HUES64 (cell line): ENCODE data around the gene SCAF11.

Experiments
- H3K27ac ChIP-seq: 2 replicates; pipeline ENCODE4 v1.7.0; 2013; ENCODE audit warnings: low read depth, low read length, inconsistent platforms
- H3K27me3 ChIP-seq: 2 replicates; pipeline ENCODE4 v1.6.1; 2013; ENCODE audit warnings: mild to moderate bottlenecking, low read length; ENCODE audit not compliant: insufficient read depth
- H3K36me3 ChIP-seq: 2 replicates; pipeline ENCODE4 v1.6.1; 2013; ENCODE audit warnings: mild to moderate bottlenecking, low read length; ENCODE audit not compliant: insufficient read depth
- H3K4me1 ChIP-seq: 2 replicates; pipeline ENCODE4 v1.6.1; 2013; ENCODE audit warnings: mild to moderate bottlenecking, low read length, moderate library complexity; ENCODE audit not compliant: insufficient read depth
- H3K4me3 ChIP-seq: 2 replicates; pipeline ENCODE4 v1.5.1; 2013; ENCODE audit warnings: mild to moderate bottlenecking, low read length, moderate library complexity
- H3K9ac ChIP-seq: 2 replicates; pipeline ENCODE4 v1.6.1; 2013; ENCODE audit warnings: mild to moderate bottlenecking, low read depth, low read length
- H3K9me3 ChIP-seq: 2 replicates; pipeline ENCODE4 v1.6.1; 2013; ENCODE audit warnings: low read depth, low read length; ENCODE audit not compliant: insufficient read depth
- WGBS: fragments of 150-250, 120-280 bp; methylation state at CpG from one replicate; pipeline ENCODE4 v1.1.7; 2013; ENCODE audit warnings: missing lambda C conversion rate; 5-methylcytosine and 5-hydroxymethylcytosine counted together

The SCAF11 gene

DNA sequence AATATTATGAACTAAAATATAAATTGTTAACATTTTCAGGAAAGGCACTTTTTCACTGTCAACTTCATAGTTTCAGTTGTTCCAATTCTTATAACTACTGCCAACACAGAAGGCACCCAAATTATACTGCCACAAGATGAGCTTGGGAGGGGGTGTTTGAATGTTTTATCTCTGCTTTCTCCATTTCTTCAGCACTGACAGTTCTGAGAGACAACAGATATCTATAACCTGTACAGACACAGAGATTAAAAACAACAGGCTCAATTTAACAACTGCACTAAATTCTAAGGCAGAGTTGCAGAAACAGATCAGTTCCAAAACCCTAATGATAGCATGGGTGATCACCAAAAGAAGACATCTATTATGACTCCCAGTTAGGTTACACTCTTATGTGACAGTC lies 12.8 kb downstream of the SCAF11 start:
- Histone ChIP-seq H3K27me3 (no peaks in the 10 kb centered on the region), H3K27ac (no peak overlapping the region), H3K4me1 (no peaks in the 10 kb centered on the region; the same call in 1 of the 2 replicates), H3K4me3 (no peak overlapping the region), H3K36me3 (0 out of 2 replicates have a peak, but pooled peaks cover 6% of the 10 kb centered on the region), H3K9ac (no peak overlapping the region), H3K9me3 (no peaks in the 10 kb centered on the region)

GRCh38 chr12:45975506-45975905 lies 14.9 kb downstream of the SCAF11 start:
- H3K4me3 ChIP-seq = no peak overlapping the region
- 97% methylated on average over 6 of the region's 6 CpGs for WGBS
- no peaks in the 10 kb centered on the region for H3K9me3 ChIP-seq
- H3K27me3 ChIP-seq = no peaks in the 10 kb centered on the region
- no peaks in the 10 kb centered on the region; the same call in 1 of the 2 replicates for H3K4me1 ChIP-seq
- no peak overlapping the region for H3K9ac ChIP-seq
- peaks cover 16% of the 10 kb centered on the region for H3K36me3 ChIP-seq
- no peak overlapping the region for H3K27ac ChIP-seq

DNA sequence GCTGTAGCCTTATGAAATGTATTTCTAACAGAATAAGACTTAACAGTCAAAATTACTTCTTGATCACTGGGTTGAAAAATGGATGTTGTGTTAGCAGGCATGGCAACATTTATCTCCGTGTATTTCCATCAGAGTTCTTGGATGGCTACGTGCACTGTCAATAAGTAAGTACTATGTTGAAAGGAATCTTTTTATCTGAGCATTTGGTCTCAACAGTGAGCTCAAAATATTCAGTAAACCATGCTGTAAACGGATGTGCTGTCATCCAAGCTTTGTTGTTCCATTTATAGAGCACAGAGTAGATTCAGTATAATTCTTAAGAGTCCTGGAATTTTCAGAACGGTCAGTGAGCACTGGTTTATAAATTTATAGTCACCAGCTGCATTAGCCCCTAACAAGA lies 15.5 kb downstream of the SCAF11 start:
- peaks cover 19% of the 10 kb centered on the region for H3K36me3 ChIP-seq
- no peak overlapping the region for H3K4me3 ChIP-seq
- H3K27me3 ChIP-seq = no peaks in the 10 kb centered on the region
- H3K9me3 ChIP-seq = no peaks in the 10 kb centered on the region
- 97% methylated on average over 4 of the region's 4 CpGs for WGBS
- no peaks in the 10 kb centered on the region; the same call in 1 of the 2 replicates for H3K4me1 ChIP-seq
- H3K9ac ChIP-seq = no peak overlapping the region
- H3K27ac ChIP-seq = no peak overlapping the region

GRCh38 chr12:45974171-45974719 lies 16.1 kb downstream of the SCAF11 start:
- Histone ChIP-seq H3K4me1 (peaks cover 3% of the 10 kb centered on the region), H3K27me3 (no peaks in the 10 kb centered on the region), H3K9me3 (no peaks in the 10 kb centered on the region), H3K4me3 (no peak overlapping the region), H3K9ac (no peak overlapping the region), H3K27ac (no peak overlapping the region), H3K36me3 (peaks cover 19% of the 10 kb centered on the region)

- Histone ChIP-seq H3K4me1 (peaks cover 7% of the 10 kb centered on the region), H3K36me3 (peaks cover 19% of the 10 kb centered on the region), H3K4me3 (no peak overlapping the region), H3K9me3 (no peaks in the 10 kb centered on the region), H3K27me3 (no peaks in the 10 kb centered on the region), H3K27ac (no peak overlapping the region; the same call in 1 of the 2 replicates), H3K9ac (no peak overlapping the region)
- WGBS = 100% methylated on average over 1 of the region's 2 CpGs
Observed at GRCh38 chr12:45973526-45973925, 16.8 kb downstream of the SCAF11 start.

- Histone ChIP-seq H3K4me3 (no peak overlapping the region), H3K27ac (no peak overlapping the region), H3K9ac (no peak overlapping the region), H3K9me3 (no peaks in the 10 kb centered on the region), H3K36me3 (peaks cover 19% of the 10 kb centered on the region), H3K27me3 (no peaks in the 10 kb centered on the region), H3K4me1 (peaks cover 19% of the 10 kb centered on the region)
- WGBS = no CpG with 5 or more reads among the region's 1 CpG
Observed at GRCh38 chr12:45970391-45970790, 20.0 kb downstream of the SCAF11 start.

GRCh38 chr12:45969084-45969483 lies 21.3 kb downstream of the SCAF11 start:
- H3K9ac ChIP-seq = no peak overlapping the region
- no peaks in the 10 kb centered on the region for H3K9me3 ChIP-seq
- no peak overlapping the region for H3K27ac ChIP-seq
- H3K27me3 ChIP-seq = no peaks in the 10 kb centered on the region
- no peak overlapping the region for H3K4me3 ChIP-seq
- peaks cover 20% of the 10 kb centered on the region for H3K4me1 ChIP-seq
- peaks cover 16% of the 10 kb centered on the region for H3K36me3 ChIP-seq
- WGBS = 100% methylated on average over 1 of the region's 2 CpGs

DNA sequence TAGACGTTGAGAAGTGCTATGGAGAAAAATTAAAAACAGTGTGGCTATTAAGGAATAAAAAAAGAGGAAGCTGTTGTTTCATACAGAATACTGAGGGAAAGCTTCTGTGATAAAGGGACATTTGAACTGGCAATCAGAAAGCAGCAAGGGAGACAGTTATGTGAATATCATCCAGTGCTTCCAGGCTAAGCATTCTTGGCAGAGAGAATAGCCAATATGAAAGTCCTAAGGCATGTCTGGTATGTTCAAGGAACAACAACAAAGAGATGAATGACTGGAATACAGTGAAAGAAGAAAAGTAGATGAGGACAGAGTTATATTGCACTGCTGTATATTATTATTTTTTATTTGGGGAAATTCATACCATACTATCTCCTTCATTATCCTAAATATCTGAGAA lies 23.9 kb downstream of the SCAF11 start:
- WGBS = 87% methylated on average over 1 of the region's 1 CpG
- Histone ChIP-seq H3K9me3 (no peaks in the 10 kb centered on the region), H3K27ac (no peak overlapping the region), H3K9ac (no peak overlapping the region), H3K27me3 (no peaks in the 10 kb centered on the region), H3K36me3 (peaks cover 35% of the 10 kb centered on the region), H3K4me1 (peaks cover 26% of the 10 kb centered on the region), H3K4me3 (no peak overlapping the region)

DNA sequence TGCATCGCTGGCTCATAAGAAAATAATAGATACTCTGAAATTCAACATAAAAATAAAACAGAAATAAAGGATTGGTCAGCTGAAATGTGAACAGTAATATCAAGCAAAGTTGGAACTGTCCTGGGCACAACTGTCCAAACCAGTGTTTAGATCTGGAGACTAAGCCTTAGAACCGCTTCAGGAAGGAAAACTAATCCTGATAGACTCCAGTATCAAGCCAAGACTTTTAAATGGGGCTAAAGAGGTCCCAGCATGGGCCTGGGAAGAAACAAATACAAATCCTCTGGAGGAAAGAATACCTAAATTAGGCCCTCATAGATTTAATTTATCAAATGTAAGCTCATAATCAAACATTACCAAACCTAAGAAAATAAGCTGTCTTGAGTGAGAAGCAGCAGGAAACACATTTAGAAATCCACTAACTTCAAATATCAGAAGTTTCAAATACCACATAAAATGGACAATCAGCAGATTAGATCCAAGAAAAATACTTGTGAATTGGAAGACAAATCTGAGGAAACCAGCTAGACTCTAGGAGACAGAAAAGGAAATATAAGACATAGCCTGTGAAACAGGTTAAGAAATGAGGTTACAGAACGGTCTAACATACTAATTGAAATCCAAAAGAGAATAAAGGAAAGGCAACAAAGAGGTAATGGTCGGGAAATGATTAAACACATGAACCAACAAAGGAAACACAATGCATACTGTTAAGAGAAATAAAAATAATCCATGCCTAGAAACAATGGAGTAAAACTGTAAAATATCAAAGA lies 27.6 kb downstream of the SCAF11 start:
- Histone ChIP-seq H3K4me1 (peaks cover 19% of the 10 kb centered on the region; the same call in 1 of the 2 replicates), H3K36me3 (peaks cover 54% of the 10 kb centered on the region), H3K27me3 (no peaks in the 10 kb centered on the region), H3K9me3 (no peaks in the 10 kb centered on the region), H3K9ac (no peak overlapping the region; the same call in 1 of the 2 replicates), H3K4me3 (no peak overlapping the region), H3K27ac (no peak overlapping the region; the same call in 1 of the 2 replicates)
- 97% methylated on average over 4 of the region's 4 CpGs for WGBS

- Histone ChIP-seq H3K9ac (no peak overlapping the region), H3K27ac (no peak overlapping the region), H3K36me3 (peaks cover 53% of the 10 kb centered on the region), H3K4me3 (no peak overlapping the region), H3K27me3 (no peaks in the 10 kb centered on the region), H3K4me1 (peaks cover 6% of the 10 kb centered on the region; the same call in 1 of the 2 replicates), H3K9me3 (no peaks in the 10 kb centered on the region)
- WGBS = 80% methylated on average over 1 of the region's 2 CpGs
Observed at GRCh38 chr12:45959728-45960127, 30.6 kb downstream of the SCAF11 start.

DNA sequence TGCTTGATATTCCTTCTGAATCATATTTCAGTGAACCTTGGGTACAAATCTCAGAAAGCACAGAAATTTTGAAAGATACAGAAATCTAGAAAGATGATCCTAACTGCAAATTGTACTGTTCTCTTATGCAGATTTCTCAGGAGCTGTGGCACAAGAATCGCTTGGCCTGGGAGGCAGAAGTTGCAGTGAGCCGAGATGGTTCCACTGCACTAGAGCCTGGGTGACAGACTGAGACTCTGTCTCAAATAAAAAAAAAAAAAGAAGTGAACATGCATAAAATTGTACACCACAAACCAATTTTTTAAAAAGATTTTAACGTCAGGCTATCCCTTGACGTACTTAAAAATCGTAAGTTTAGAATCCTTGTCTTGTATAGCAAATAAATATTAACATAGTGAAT lies 31.3 kb downstream of the SCAF11 start:
- Histone ChIP-seq H3K36me3 (peaks cover 52% of the 10 kb centered on the region), H3K27ac (no peak overlapping the region), H3K9me3 (no peaks in the 10 kb centered on the region), H3K9ac (no peak overlapping the region), H3K27me3 (no peaks in the 10 kb centered on the region), H3K4me3 (no peak overlapping the region), H3K4me1 (peaks cover 6% of the 10 kb centered on the region; the same call in 1 of the 2 replicates)
- WGBS = 90% methylated on average over 2 of the region's 5 CpGs
